ENCODE measurements around the gene MAST3. TPM values are rescaled to one million over a fixed set of nuclear protein-coding genes. Genes with fewer than 3 reads are reported as not detected.

MAST3 gene
- total RNA-seq, 1 experiment from 2014 or later = 14.2 TPM

- BruUV-seq (replicated peaks) = no TSS peak
Observed at GRCh38 chr19:18085702-18086457, 11.7 kb upstream of the MAST3 start.

More at GRCh38 chr19:18085702-18086457, 11.7 kb upstream of the MAST3 start:
- H3K9me3 ChIP-seq (ENCODE audit: control insufficient read depth in 1 of 2, insufficient read depth in 1 of 2, low read depth in 1 of 2, low read length in 2 of 2) = no peaks in the 10 kb centered on the region
- peaks cover 0 to 4% of the 10 kb centered on the region in 2 experiments; a peak in 1 of 4 replicates for H3K4me1 ChIP-seq (ENCODE audit: control insufficient read depth in 1 of 2, insufficient read depth in 2 of 2, low read length in 2 of 2)
- DNase-seq (ENCODE audit: low read depth, low spot score) = no peak
- no peak overlapping the region for H3K27ac ChIP-seq (ENCODE audit: low read depth, low read length)
- no peak overlapping the region for H3K9ac ChIP-seq (ENCODE audit: low read length)
- no peaks in the 10 kb centered on the region for H4K20me1 ChIP-seq (ENCODE audit: insufficient read depth)
- no peaks in the 10 kb centered on the region for H3K27me3 ChIP-seq (ENCODE audit: insufficient read depth, low read length)
- no peak for TF ChIP-seq POLR2A (IDR thresholded peaks at IDR 0.05; ENCODE audit: borderline replicate concordance, extremely low read depth, insufficient read depth, insufficient read length)
- no peak for TF ChIP-seq EZH2phosphoT487 (IDR thresholded peaks at IDR 0.05; ENCODE audit: borderline replicate concordance)
- no peak for TF ChIP-seq TCF7L2 (IDR thresholded peaks at IDR 0.05; ENCODE audit: borderline replicate concordance, extremely low read depth, insufficient read depth, insufficient read length)
- no peak for TF ChIP-seq FOSL1 (IDR thresholded peaks at IDR 0.05; ENCODE audit: low read depth)
- TF ChIP-seq REST (IDR thresholded peaks at IDR 0.05; ENCODE audit: low read depth) = no peak
- no peak for TF ChIP-seq YY1 (IDR thresholded peaks at IDR 0.05; ENCODE audit: extremely low read depth, insufficient replicate concordance, low read depth, low read length)
- TF ChIP-seq CBX3 (IDR thresholded peaks at IDR 0.05; ENCODE audit: low read depth) = no peak
- no peak for TF ChIP-seq POLR2AphosphoS5 (IDR thresholded peaks at IDR 0.05; ENCODE audit: low read depth, low read length)
- TF ChIP-seq ZNF274 (IDR thresholded peaks at IDR 0.05; ENCODE audit: low read depth, low read length) = no peak
- TF ChIP-seq EGR1 (IDR thresholded peaks at IDR 0.05; ENCODE audit: low read depth) = no peak
- TF ChIP-seq ZBTB33 (IDR thresholded peaks at IDR 0.05; ENCODE audit: extremely low read depth, insufficient replicate concordance, low read length) = no peak
- TF ChIP-seq CTCF (IDR thresholded peaks at IDR 0.05 in 2 of 3, conservative IDR thresholded peaks at IDR 0.05 in 1 of 3; ENCODE audit: borderline replicate concordance in 1 of 3, insufficient read depth in 1 of 3, low read depth in 2 of 3, low read length in 2 of 3) = no peak
- no peak for TF ChIP-seq ZFX (IDR thresholded peaks at IDR 0.05)
- no peak for TF ChIP-seq EZH2 (IDR thresholded peaks at IDR 0.05)
- TF ChIP-seq ATF3 (IDR thresholded peaks at IDR 0.05) = no peak
- no peak for TF ChIP-seq MAX (IDR thresholded peaks at IDR 0.05)
- TF ChIP-seq SRF (IDR thresholded peaks at IDR 0.05; ENCODE audit: low read depth) = no peak
- no peak overlapping the region for H3K4me3 ChIP-seq (replicated peaks in 1 of 2; ENCODE audit: low read depth in 1 of 2, low read length in 2 of 2)
- H3K4me2 ChIP-seq (ENCODE audit: low read length) = no peak overlapping the region
- H3K9me2 ChIP-seq (ENCODE audit: insufficient read depth) = no peaks in the 10 kb centered on the region
- no peak overlapping the region for H2AFZ ChIP-seq (ENCODE audit: low read depth, low read length, poor library complexity, severe bottlenecking)
- H3K36me3 ChIP-seq (ENCODE audit: control insufficient read depth in 1 of 2, insufficient read depth in 2 of 2, low read length in 2 of 2) = no peaks in the 10 kb centered on the region
- ChIA-PET CTCF (no interaction called here), POLR2A (no interaction called here), RAD21 (ENCODE audit: low non-redundant PET in 1 of 2, low total read pairs in 2 of 2, uncharacterized antibody in 2 of 2, unreplicated experiment in 2 of 2) (no interaction called here)
- H3K79me2 ChIP-seq (ENCODE audit: insufficient read depth, low read length) = no peaks in the 10 kb centered on the region
- ATAC-seq = peak; percentile 30; the same call in 1 of the 2 replicates
- intact Hi-C loops (cut with micrococcal nuclease) = no loop called here

Measured in HCT116 (cell line).